Erythroblast (primary cell): ENCODE measurements around the gene ETS1.
"Not testable (repeated sequence)": the region's sequence is repeated elsewhere in the genome, so short reads cannot be mapped to it uniquely, and the experiment has no call there.

Experiments
- GATA1 ChIP-seq: IDR thresholded peaks from 2 replicates; pipeline ENCODE4 v1.6.1; 2011; ENCODE audit warnings: low read depth, mild to moderate bottlenecking, control low read depth, low read length, moderate library complexity
- POLR2A ChIP-seq: IDR thresholded peaks from 2 replicates; pipeline ENCODE4 v1.6.1; 2011; ENCODE audit warnings: mild to moderate bottlenecking, low read length

- not testable (repeated sequence) for TF ChIP-seq POLR2A, GATA1
These were observed 141.4 kb downstream of the ETS1 start for GRCh38 chr11:128445921-128446320.
